Measurements from ENCODE around the gene GATB. TPM values are rescaled to one million over a fixed set of nuclear protein-coding genes. Genes with fewer than 3 reads are reported as not detected.

Gene GATB
- total RNA-seq, 1 donor from 2014 or later, result 17.9 TPM

GRCh38 chr4:151677193-151677592 is 83.6 kb downstream of the GATB start:
- DNase-seq (ENCODE audit: low spot score), result no peak
- Histone ChIP-seq H3K27me3 (no peaks in the 10 kb centered on the region), H3K4me3 (no peak overlapping the region), H3K36me3 (no peaks in the 10 kb centered on the region), H3K9ac (no peak overlapping the region), H3K27ac (no peak overlapping the region), H3K9me3 (ENCODE audit: low read depth) (no peaks in the 10 kb centered on the region), H3K4me1 (peaks cover 17% of the 10 kb centered on the region), H3K79me2 (ENCODE audit: low read depth) (no peaks in the 10 kb centered on the region), H4K20me1 (ENCODE audit: low read depth) (no peaks in the 10 kb centered on the region), H2AFZ (replicated peaks) (no peak overlapping the region), H3F3A (ENCODE audit: low read depth) (peaks cover 7% of the 10 kb centered on the region), H3K4me2 (no peak overlapping the region)
- Mint-ChIP-seq H3K27me3 (ENCODE audit: insufficient read depth, low read depth) (peaks cover 2% of the 10 kb centered on the region), H3K9me3 (no peaks in the 10 kb centered on the region), H3K4me3 (no peak overlapping the region), H3K4me1 (peaks cover 29% of the 10 kb centered on the region), H3K36me3 (no peaks in the 10 kb centered on the region), H3K27ac (no peak overlapping the region)
- TF ChIP-seq, protein P1, sequence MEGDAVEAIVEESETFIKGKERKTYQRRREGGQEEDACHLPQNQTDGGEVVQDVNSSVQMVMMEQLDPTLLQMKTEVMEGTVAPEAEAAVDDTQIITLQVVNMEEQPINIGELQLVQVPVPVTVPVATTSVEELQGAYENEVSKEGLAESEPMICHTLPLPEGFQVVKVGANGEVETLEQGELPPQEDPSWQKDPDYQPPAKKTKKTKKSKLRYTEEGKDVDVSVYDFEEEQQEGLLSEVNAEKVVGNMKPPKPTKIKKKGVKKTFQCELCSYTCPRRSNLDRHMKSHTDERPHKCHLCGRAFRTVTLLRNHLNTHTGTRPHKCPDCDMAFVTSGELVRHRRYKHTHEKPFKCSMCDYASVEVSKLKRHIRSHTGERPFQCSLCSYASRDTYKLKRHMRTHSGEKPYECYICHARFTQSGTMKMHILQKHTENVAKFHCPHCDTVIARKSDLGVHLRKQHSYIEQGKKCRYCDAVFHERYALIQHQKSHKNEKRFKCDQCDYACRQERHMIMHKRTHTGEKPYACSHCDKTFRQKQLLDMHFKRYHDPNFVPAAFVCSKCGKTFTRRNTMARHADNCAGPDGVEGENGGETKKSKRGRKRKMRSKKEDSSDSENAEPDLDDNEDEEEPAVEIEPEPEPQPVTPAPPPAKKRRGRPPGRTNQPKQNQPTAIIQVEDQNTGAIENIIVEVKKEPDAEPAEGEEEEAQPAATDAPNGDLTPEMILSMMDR (IDR thresholded peaks at IDR 0.05), result no peak
- TF ChIP-seq EZH2phosphoT487 (IDR thresholded peaks at IDR 0.05), result no peak
- no peak for TF ChIP-seq EZH2 (IDR thresholded peaks at IDR 0.05)

DNA sequence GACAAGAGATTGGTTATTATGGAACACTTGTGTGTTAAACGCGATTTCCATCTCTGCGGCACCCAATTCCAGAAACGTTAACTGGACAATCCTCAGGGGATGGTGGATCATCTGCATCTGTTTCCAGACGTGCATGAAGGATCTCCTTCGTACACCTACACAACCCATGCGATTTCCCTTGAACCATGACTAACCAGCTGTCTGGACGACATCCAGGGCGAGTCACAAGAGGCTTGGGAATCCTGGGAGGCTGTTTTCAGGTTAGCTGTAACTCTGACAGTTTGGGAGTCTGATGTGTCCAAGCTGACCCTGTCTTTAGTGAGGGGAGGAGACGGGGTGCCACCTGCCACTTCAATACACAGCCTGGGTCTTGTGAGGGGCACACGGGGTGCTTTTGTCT is 84.5 kb downstream of the GATB start:
- H3K36me3 Mint-ChIP-seq, result no peaks in the 10 kb centered on the region
- H3K4me1 ChIP-seq, result peaks cover 17% of the 10 kb centered on the region
- no peak overlapping the region for H3K4me3 ChIP-seq
- no peaks in the 10 kb centered on the region for H3K79me2 ChIP-seq (ENCODE audit: low read depth)
- no peaks in the 10 kb centered on the region for H3K9me3 ChIP-seq (ENCODE audit: low read depth)
- TF ChIP-seq EZH2phosphoT487 (IDR thresholded peaks at IDR 0.05), result no peak
- TF ChIP-seq, protein P1 (IDR thresholded peaks at IDR 0.05), result no peak
- TF ChIP-seq EZH2 (IDR thresholded peaks at IDR 0.05), result no peak
- H3K27ac ChIP-seq, result no peak overlapping the region
- no peaks in the 10 kb centered on the region for H4K20me1 ChIP-seq (ENCODE audit: low read depth)
- no peak overlapping the region for H3K9ac ChIP-seq
- peaks cover 5% of the 10 kb centered on the region for H3K27me3 Mint-ChIP-seq (ENCODE audit: insufficient read depth, low read depth)
- no peak for DNase-seq (ENCODE audit: low spot score)
- no peak overlapping the region for H3K4me2 ChIP-seq
- no peak overlapping the region for H3K4me3 Mint-ChIP-seq
- H3K36me3 ChIP-seq, result no peaks in the 10 kb centered on the region
- no peaks in the 10 kb centered on the region for H3K9me3 Mint-ChIP-seq
- no peaks in the 10 kb centered on the region for H3K27me3 ChIP-seq
- peaks cover 7% of the 10 kb centered on the region for H3F3A ChIP-seq (ENCODE audit: low read depth)
- no peak overlapping the region for H3K27ac Mint-ChIP-seq
- H3K4me1 Mint-ChIP-seq, result peaks cover 38% of the 10 kb centered on the region
- no peak overlapping the region for H2AFZ ChIP-seq (replicated peaks)

- H3K4me3 Mint-ChIP-seq, result no peak overlapping the region
- DNase-seq (ENCODE audit: low spot score), result peak; percentile 51
- no peaks in the 10 kb centered on the region for H3K36me3 Mint-ChIP-seq
- no peak for TF ChIP-seq EZH2phosphoT487 (IDR thresholded peaks at IDR 0.05)
- TF ChIP-seq, protein P1 (IDR thresholded peaks at IDR 0.05), result no peak
- no peak for TF ChIP-seq EZH2 (IDR thresholded peaks at IDR 0.05)
- Histone ChIP-seq H3K4me2 (no peak overlapping the region), H2AFZ (replicated peaks) (peak overlapping the region; percentile 55), H3K9me3 (ENCODE audit: low read depth) (no peaks in the 10 kb centered on the region), H3K27me3 (no peaks in the 10 kb centered on the region), H3K79me2 (ENCODE audit: low read depth) (no peaks in the 10 kb centered on the region), H3K36me3 (no peaks in the 10 kb centered on the region), H3F3A (ENCODE audit: low read depth) (peaks cover 7% of the 10 kb centered on the region), H3K4me1 (peaks cover 17% of the 10 kb centered on the region), H3K4me3 (no peak overlapping the region), H3K27ac (no peak overlapping the region), H4K20me1 (ENCODE audit: low read depth) (no peaks in the 10 kb centered on the region), H3K9ac (no peak overlapping the region)
- peaks cover 38% of the 10 kb centered on the region for H3K4me1 Mint-ChIP-seq
- peaks cover 5% of the 10 kb centered on the region for H3K27me3 Mint-ChIP-seq (ENCODE audit: insufficient read depth, low read depth)
- peak overlapping the region; percentile 92 for H3K27ac Mint-ChIP-seq
- H3K9me3 Mint-ChIP-seq, result no peaks in the 10 kb centered on the region
Measured at GRCh38 chr4:151675411-151675971, 85.3 kb downstream of the GATB start.
